HG03571 (cell line): Measurements from ENCODE around the gene B4GALT2.

ENCODE experiments used
- ATAC-seq: cut with Tn5 transposase; IDR thresholded peaks from one replicate; pipeline ENCODE4 v1.9.1; 2021; ENCODE audit not compliant: unreplicated experiment

B4GALT2 gene

GRCh38 chr1:44000122-44000665, 21.2 kb downstream of the B4GALT2 start:
- ATAC-seq: no peak

GRCh38 chr1:44002165-44002564, 23.2 kb downstream of the B4GALT2 start:
- ATAC-seq: no peak

GRCh38 chr1:44002606-44003157, 23.7 kb downstream of the B4GALT2 start:
- ATAC-seq: no peak

GRCh38 chr1:44008259-44008658, 29.2 kb downstream of the B4GALT2 start:
- no peak for ATAC-seq

GRCh38 chr1:44010935-44011471, 32.0 kb downstream of the B4GALT2 start:
- ATAC-seq: no peak

GRCh38 chr1:44012404-44012803, 33.4 kb downstream of the B4GALT2 start:
- ATAC-seq: no peak

GRCh38 chr1:44012941-44013609, 34.1 kb downstream of the B4GALT2 start:
- ATAC-seq: no peak

- ATAC-seq: no peak
Observed at GRCh38 chr1:44013949-44014348, 34.9 kb downstream of the B4GALT2 start.

GRCh38 chr1:44014365-44015104, 35.5 kb downstream of the B4GALT2 start:
- no peak for ATAC-seq

GRCh38 chr1:44015206-44015605, 36.2 kb downstream of the B4GALT2 start:
- no peak for ATAC-seq

- no peak for ATAC-seq
Observed at GRCh38 chr1:44016041-44016889, 37.3 kb downstream of the B4GALT2 start.

- ATAC-seq: no peak
Observed at GRCh38 chr1:44016890-44017400, 37.9 kb downstream of the B4GALT2 start.

- no peak for ATAC-seq
Observed at GRCh38 chr1:44019466-44019948, 40.5 kb downstream of the B4GALT2 start.

- no peak for ATAC-seq
Observed at GRCh38 chr1:44020464-44020863, 41.5 kb downstream of the B4GALT2 start.

- no peak for ATAC-seq
Observed at GRCh38 chr1:44021156-44021555, 42.1 kb downstream of the B4GALT2 start.

- no peak for ATAC-seq
Observed at GRCh38 chr1:44021581-44022321, 42.7 kb downstream of the B4GALT2 start.

GRCh38 chr1:44024031-44024902, 45.3 kb downstream of the B4GALT2 start:
- ATAC-seq: no peak

- no peak for ATAC-seq
Observed at GRCh38 chr1:44024903-44025525, 46.0 kb downstream of the B4GALT2 start.
